LHCN-M2 (cell line): ENCODE data around the gene GP2. TPM values are rescaled to one million over a fixed set of nuclear protein-coding genes. Genes with fewer than 3 reads are reported as not detected.

Experiments used
- DNase-seq: peaks from one replicate; pipeline ENCODE4 v3.0.0-alpha.2; 2012; ENCODE audit warnings: low read depth
- total RNA-seq: library from RNA; depleted of rRNA; stranded (reverse); fragments of >200 nt; gene quantifications from 2 replicates; pipeline ENCODE4 v1.2.3, GENCODE V29; 2014

GP2 gene
- total RNA-seq, 1 experiment from 2014 or later, result not detected

GRCh38 chr16:20307240-20307671 is 20.1 kb downstream of the GP2 start:
- no peak for DNase-seq

GRCh38 chr16:20306401-20306800 is 20.9 kb downstream of the GP2 start:
- DNase-seq, result no peak

- DNase-seq, result no peak
Observed at GRCh38 chr16:20303012-20303411, 24.3 kb downstream of the GP2 start.

GRCh38 chr16:20302389-20302788 is 24.9 kb downstream of the GP2 start:
- DNase-seq, result no peak

GRCh38 chr16:20301840-20302239 is 25.5 kb downstream of the GP2 start:
- no peak for DNase-seq

- peak; percentile 44 for DNase-seq
Observed at GRCh38 chr16:20300312-20301097, 26.8 kb downstream of the GP2 start.

- no peak for DNase-seq
Observed at GRCh38 chr16:20298452-20298851, 28.9 kb downstream of the GP2 start.

- DNase-seq, result no peak
Observed at GRCh38 chr16:20291208-20292206, 35.8 kb downstream of the GP2 start.

GRCh38 chr16:20289571-20289970 is 37.7 kb downstream of the GP2 start:
- no peak for DNase-seq

- no peak for DNase-seq
Observed at GRCh38 chr16:20285993-20286499, 41.3 kb downstream of the GP2 start.

GRCh38 chr16:20280259-20280658 is 47.1 kb downstream of the GP2 start:
- DNase-seq, result no peak

GRCh38 chr16:20271893-20272292 is 55.4 kb downstream of the GP2 start:
- no peak for DNase-seq

- DNase-seq, result no peak
Observed at GRCh38 chr16:20268409-20268808, 58.9 kb downstream of the GP2 start.

- DNase-seq, result no peak
Observed at GRCh38 chr16:20265019-20265418, 62.3 kb downstream of the GP2 start.

- DNase-seq, result no peak
Observed at GRCh38 chr16:20263138-20263855, 64.0 kb downstream of the GP2 start.

- DNase-seq, result no peak
Observed at GRCh38 chr16:20262248-20262647, 65.1 kb downstream of the GP2 start.

GRCh38 chr16:20260215-20261009 is 66.9 kb downstream of the GP2 start:
- DNase-seq, result no peak
